Embryonic facial prominence (tissue), 1 donor: ENCODE data around the gene PDCD1LG2.

ENCODE experiments used
- DNase-seq: peaks from one replicate; pipeline ENCODE4 v3.0.0-alpha.2; 2016; ENCODE audit errors: extremely low spot score

PDCD1LG2 gene

GRCh38 chr9:5610491-5610890 lies 100.2 kb downstream of the PDCD1LG2 start:
- no peak for DNase-seq

- DNase-seq, result no peak
Measured at GRCh38 chr9:5611321-5612184, 101.2 kb downstream of the PDCD1LG2 start.

GRCh38 chr9:5612185-5612530 lies 101.8 kb downstream of the PDCD1LG2 start:
- DNase-seq, result no peak

DNA sequence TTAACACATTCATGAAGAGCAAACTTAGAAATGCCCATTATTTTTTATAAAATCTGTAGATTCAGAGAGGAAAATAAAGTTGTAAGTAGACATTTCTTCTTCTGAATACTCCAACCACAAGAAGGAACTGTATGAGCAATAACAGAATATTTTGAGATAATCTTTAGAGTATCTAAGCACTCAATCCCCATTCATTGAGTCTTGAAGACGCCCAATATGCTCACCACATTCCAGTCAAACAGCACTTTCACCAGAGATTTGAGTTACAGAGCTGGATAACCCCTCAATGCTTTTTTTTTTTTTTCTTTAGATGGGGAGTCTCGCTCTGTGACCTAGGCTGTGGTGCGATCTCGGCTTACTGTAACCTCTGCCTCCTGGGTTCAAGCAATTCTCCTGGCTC lies 103.9 kb downstream of the PDCD1LG2 start:
- DNase-seq, result no peak

DNA sequence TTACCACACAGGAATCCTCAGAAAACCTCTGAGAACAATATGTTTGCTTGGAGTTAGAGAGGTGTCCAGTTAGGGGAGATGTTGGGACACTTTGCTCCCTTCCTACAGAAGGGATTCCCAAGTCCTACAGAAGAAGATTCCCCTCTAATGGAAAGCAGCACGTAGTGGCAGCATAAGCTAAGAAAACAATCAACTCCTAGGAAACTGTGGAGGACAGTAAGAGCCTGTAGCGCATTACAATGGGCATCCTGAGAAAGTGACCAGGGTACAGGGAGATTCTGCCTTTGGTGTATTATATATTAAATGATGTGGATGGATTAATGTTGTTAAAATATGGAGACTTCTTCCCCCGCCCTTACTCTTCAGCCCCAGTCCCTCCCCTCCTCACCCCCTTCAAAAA lies 104.7 kb downstream of the PDCD1LG2 start:
- no peak for DNase-seq

DNA sequence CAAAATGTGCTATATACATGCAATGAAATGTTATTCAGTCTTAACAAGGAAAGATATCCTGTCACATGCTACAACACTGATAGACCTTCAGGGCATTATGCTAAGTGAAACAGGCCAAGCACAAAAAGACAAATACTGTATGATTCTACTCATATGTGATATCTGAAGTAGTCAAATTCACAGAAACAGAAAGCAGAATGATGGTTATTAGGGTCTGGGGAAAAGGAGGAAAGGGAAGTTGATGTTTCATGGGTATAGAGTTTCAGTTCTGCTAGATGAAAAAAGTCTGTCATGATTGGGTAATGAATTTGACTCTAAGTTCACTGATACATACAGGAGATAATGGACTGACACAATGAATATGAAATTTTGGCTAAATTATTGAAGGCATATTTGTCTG lies 107.4 kb downstream of the PDCD1LG2 start:
- no peak for DNase-seq

DNA sequence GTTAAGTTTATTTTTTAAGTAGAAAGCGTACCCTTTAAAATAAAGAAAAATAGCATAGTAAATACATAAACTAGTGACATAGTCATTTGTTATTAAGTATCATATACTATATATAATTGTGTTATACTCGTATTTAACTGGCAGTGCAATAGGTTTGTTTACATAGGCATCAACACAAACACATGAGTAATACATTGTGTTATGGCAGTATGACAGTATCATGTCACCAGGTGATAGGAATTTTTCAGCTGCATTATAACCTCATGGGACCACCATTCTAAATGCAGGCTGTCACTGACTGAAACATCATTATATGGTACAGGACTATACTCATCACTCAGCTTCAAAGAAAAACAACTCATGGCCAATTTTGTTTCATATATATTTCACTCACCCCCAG lies 110.2 kb downstream of the PDCD1LG2 start:
- no peak for DNase-seq
